ENCODE results near the gene CAPN15. TPM values are rescaled to one million over a fixed set of nuclear protein-coding genes. Genes with fewer than 3 reads are reported as not detected.
"Not testable (repeated sequence)": the region's sequence is repeated elsewhere in the genome, so short reads cannot be mapped to it uniquely, and the experiment has no call there.

The CAPN15 gene
- total and polyA plus RNA-seq, 9 of the 15 experiments (the other 6 are each of a cell fraction or from before 2014, with no cell fraction given), result 0.62 to 111 (median 14.2) TPM

DNA sequence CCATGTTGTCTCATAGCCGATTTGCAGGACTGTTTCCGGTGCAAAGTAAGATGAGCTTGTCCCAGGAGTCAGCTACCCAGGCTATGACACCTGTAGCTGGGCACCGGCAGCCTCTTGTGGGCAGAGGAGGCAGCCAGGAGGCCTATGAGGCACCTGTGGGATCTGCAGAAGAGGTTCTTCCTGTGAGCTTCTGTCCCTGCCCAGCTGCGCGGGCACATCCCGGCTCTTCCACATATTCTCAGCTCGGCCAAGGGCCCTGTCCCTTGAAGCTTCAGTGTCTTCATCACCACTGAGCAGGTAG lies 21.3 kb upstream of the CAPN15 start:
- no peak for ATAC-seq
- no peaks in the 10 kb centered on the region for H3K9me3 ChIP-seq (replicated peaks; ENCODE audit: control insufficient read depth, insufficient read depth, low read depth, low read length)
- no peaks in the 10 kb centered on the region; the same call in 1 of the 2 replicates for H4K20me1 ChIP-seq (replicated peaks; ENCODE audit: control insufficient read depth, insufficient read depth, low read length)
- no TSS peak for BruUV-seq (replicated peaks)
- no peak overlapping the region for H3K4me3 ChIP-seq
- TF ChIP-seq ZNF175 (CRISPR knock-in tag; IDR thresholded peaks at IDR 0.05; ENCODE audit: low read depth) (no peak), DEAF1 (CRISPR knock-in tag; IDR thresholded peaks at IDR 0.05) (no peak), TBP (optimal IDR thresholded peaks at IDR 0.05; ENCODE audit: low read depth, low read length) (no peak), ZNF174 (CRISPR knock-in tag; IDR thresholded peaks at IDR 0.05) (no peak), ZNF347 (CRISPR knock-in tag; IDR thresholded peaks at IDR 0.05; ENCODE audit: low read depth) (no peak), NONO (IDR thresholded peaks at IDR 0.05; ENCODE audit: low read depth in 2 of 2, low read length in 1 of 2) (no peak), ZNF224 (CRISPR knock-in tag; IDR thresholded peaks at IDR 0.05) (no peak), SMARCA4 (IDR thresholded peaks at IDR 0.05) (no peak), ZNF668 (CRISPR knock-in tag; IDR thresholded peaks at IDR 0.05) (no peak)
- TF ChIP-seq, protein P1, sequence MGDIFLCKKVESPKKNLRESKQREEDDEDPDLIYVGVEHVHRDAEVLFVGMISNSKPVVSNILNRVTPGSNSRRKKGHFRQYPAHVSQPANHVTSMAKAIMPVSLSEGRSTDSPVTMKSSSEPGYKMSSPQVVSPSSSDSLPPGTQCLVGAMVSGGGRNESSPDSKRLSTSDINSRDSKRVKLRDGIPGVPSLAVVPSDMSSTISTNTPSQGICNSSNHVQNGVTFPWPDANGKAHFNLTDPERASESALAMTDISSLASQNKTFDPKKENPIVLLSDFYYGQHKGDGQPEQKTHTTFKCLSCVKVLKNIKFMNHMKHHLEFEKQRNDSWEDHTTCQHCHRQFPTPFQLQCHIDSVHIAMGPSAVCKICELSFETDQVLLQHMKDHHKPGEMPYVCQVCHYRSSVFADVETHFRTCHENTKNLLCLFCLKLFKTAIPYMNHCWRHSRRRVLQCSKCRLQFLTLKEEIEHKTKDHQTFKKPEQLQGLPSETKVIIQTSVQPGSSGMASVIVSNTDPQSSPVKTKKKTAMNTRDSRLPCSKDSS (IDR thresholded peaks at IDR 0.05; ENCODE audit: low read depth, partially characterized antibody), result no peak
- H3K9me1 ChIP-seq (ENCODE audit: control insufficient read depth, insufficient read depth, low read length), result no peaks in the 10 kb centered on the region
- no peak for DNase-seq (ENCODE audit: extremely low read depth in 1 of 4, low spot score in 3 of 4)
- WGBS (ENCODE audit: insufficient coverage, low coverage, missing lambda C conversion rate), result 78% methylated on average over 7 of the region's 7 CpGs
- H3K4me1 ChIP-seq (replicated peaks in 1 of 2; ENCODE audit: control insufficient read depth in 2 of 2, insufficient read depth in 2 of 2, low read length in 2 of 2), result peaks cover 0 to 27% of the 10 kb centered on the region in 2 experiments; a peak in 4 of 5 replicates
- ChIA-PET POLR2A (interaction anchor here (0.8 to 1.9 kb wide), 2 partner anchors 10 to 13 kb away, joined by 4 to 5 read pairs; no protein-coding TSS in a partner anchor), CTCF (ENCODE audit: low intra/inter-chr PET ratio) (no interaction called here)
- no peak overlapping the region for H3K27ac ChIP-seq (ENCODE audit: extremely low read depth, low read depth, low read length)
- no peak overlapping the region for H2AFZ ChIP-seq (ENCODE audit: low read depth, low read length)
- H3K9ac ChIP-seq (ENCODE audit: insufficient read depth in 1 of 2, low read depth in 2 of 2, low read length in 2 of 2), result no peak overlapping the region; a peak in 1 of 4 replicates
- no peak overlapping the region for H3K4me2 ChIP-seq (ENCODE audit: insufficient read depth, low read length)
- in situ Hi-C loops (cut with MboI) (no loop called here), intact Hi-C loops (cut with micrococcal nuclease) (no loop called here)
- no peaks in the 10 kb centered on the region for H3K27me3 ChIP-seq (ENCODE audit: control insufficient read depth in 2 of 2, insufficient read depth in 2 of 2, low read length in 2 of 2)
- no peaks in the 10 kb centered on the region for H3K79me2 ChIP-seq (ENCODE audit: control insufficient read depth, insufficient read depth, low read length)
- no peaks in the 10 kb centered on the region for H3K36me3 ChIP-seq (ENCODE audit: control insufficient read depth, insufficient read depth, low read length)
- no peak for FAIRE-seq

- H3K9ac ChIP-seq (ENCODE audit: insufficient read depth in 1 of 2, low read depth in 2 of 2, low read length in 2 of 2); DNase-seq (ENCODE audit: extremely low read depth in 1 of 4, low spot score in 3 of 4); FAIRE-seq; intact Hi-C loops (cut with micrococcal nuclease); H3K4me2 ChIP-seq (ENCODE audit: insufficient read depth, low read length); H2AFZ ChIP-seq (ENCODE audit: low read depth, low read length); H3K36me3 ChIP-seq (ENCODE audit: control insufficient read depth, insufficient read depth, low read length); BruUV-seq (replicated peaks); CTCF ChIA-PET (ENCODE audit: low intra/inter-chr PET ratio); H4K20me1 ChIP-seq (replicated peaks; ENCODE audit: control insufficient read depth, insufficient read depth, low read length); H3K79me2 ChIP-seq (ENCODE audit: control insufficient read depth, insufficient read depth, low read length); H3K9me3 ChIP-seq (replicated peaks; ENCODE audit: control insufficient read depth, insufficient read depth, low read depth, low read length); ATAC-seq; H3K27ac ChIP-seq (ENCODE audit: extremely low read depth, low read depth, low read length); H3K27me3 ChIP-seq (ENCODE audit: control insufficient read depth in 2 of 2, insufficient read depth in 2 of 2, low read length in 2 of 2); in situ Hi-C loops (cut with MboI); H3K9me1 ChIP-seq (ENCODE audit: control insufficient read depth, insufficient read depth, low read length); H3K4me3 ChIP-seq: not testable (repeated sequence)
- POLR2A ChIA-PET, result interaction anchor here (0.8 kb wide), 1 partner anchor 156 kb away, joined by 3 read pairs; no protein-coding TSS in a partner anchor
- WGBS (ENCODE audit: insufficient coverage, low coverage, missing lambda C conversion rate), result 53% methylated on average over 13 of the region's 14 CpGs
- H3K4me1 ChIP-seq (replicated peaks in 1 of 2; ENCODE audit: control insufficient read depth in 2 of 2, insufficient read depth in 2 of 2, low read length in 2 of 2), result peaks cover 0 to 23% of the 10 kb centered on the region in 2 experiments; a peak in 4 of 5 replicates
These were observed 20.0 kb upstream of the CAPN15 start for GRCh38 chr16:507527-507926.

Measured in K562 (cell line).